Myometrial cell (primary cell): ENCODE measurements around the gene TEX54. TPM values are rescaled to one million over a fixed set of nuclear protein-coding genes. Genes with fewer than 3 reads are reported as not detected.

Experiments used
- total RNA-seq: library from RNA; depleted of rRNA; stranded (reverse); fragments of >200 nt; gene quantifications from 2 replicates; pipeline ENCODE4 v1.2.3, GENCODE V29; 2015

Gene TEX54
- total RNA-seq: not detected in 2 replicates

DNA sequence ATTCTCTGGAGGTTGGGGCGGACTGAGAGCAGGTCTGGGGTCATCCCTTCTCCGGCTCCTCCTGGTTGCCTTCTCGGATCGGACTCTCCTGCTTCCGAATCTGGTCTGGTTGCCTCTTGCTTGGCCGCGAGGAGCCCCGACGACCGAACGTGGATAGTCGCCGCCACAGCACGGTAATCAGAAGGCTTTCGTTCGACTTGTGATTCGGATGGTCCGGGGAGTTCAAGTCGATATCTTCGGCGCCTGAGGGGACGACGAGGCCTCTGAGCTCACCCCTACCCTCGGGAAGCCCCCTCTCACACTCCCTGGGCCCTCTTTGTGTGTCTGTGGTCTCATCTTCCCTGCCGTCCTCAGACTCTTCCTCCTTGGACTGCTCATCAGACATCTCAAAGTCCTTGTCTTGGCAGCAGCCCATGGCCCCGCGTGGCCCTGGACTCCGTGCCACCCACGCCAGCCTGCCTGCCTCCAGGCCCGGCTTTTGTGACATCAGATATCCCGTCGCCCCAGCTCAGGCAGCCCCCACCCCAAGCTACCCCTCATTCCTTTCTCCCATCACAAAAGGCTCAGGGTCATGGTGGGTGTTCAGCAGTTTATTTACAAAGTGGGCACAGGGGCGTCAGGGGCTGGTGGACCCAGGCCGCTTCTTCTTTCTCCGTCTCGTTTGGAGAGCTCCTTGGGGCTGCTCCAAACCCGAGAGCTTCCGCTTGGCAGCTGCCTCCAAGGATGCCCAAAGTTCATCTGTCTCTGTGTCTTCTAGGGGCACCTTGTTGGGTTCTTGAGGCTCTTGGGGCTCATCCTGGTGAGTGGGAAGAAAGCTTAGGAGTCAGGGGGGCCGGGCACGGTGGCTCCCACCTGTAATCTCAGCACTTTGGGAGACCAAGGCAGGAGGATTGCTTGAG, at the start of gene TEX54:
TEX54 (minus strand) TSS at position 506 of the 899 bp plus-strand sequence.

DNA sequence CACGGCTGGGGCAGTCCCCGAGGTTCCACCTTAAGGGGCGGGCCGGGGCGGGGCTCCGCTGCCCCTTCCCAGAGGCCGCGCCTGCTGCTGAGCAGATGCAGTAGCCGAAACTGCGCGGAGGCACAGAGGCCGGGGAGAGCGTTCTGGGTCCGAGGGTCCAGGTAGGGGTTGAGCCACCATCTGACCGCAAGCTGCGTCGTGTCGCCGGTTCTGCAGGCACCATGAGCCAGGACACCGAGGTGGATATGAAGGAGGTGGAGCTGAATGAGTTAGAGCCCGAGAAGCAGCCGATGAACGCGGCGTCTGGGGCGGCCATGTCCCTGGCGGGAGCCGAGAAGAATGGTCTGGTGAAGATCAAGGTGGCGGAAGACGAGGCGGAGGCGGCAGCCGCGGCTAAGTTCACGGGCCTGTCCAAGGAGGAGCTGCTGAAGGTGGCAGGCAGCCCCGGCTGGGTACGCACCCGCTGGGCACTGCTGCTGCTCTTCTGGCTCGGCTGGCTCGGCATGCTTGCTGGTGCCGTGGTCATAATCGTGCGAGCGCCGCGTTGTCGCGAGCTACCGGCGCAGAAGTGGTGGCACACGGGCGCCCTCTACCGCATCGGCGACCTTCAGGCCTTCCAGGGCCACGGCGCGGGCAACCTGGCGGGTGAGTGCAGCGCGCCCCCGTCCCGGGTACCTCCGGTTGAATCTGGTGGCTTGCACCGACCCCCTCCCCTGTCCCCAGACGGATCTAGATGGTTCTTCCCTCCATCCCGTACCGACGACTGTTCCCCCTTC, 48.4 kb upstream of the TEX54 start, which contains the start of gene SLC3A2:
SLC3A2 (plus strand) TSS at position 94 of the 776 bp plus-strand sequence; CDS start at position 222, 128 bp downstream.

DNA sequence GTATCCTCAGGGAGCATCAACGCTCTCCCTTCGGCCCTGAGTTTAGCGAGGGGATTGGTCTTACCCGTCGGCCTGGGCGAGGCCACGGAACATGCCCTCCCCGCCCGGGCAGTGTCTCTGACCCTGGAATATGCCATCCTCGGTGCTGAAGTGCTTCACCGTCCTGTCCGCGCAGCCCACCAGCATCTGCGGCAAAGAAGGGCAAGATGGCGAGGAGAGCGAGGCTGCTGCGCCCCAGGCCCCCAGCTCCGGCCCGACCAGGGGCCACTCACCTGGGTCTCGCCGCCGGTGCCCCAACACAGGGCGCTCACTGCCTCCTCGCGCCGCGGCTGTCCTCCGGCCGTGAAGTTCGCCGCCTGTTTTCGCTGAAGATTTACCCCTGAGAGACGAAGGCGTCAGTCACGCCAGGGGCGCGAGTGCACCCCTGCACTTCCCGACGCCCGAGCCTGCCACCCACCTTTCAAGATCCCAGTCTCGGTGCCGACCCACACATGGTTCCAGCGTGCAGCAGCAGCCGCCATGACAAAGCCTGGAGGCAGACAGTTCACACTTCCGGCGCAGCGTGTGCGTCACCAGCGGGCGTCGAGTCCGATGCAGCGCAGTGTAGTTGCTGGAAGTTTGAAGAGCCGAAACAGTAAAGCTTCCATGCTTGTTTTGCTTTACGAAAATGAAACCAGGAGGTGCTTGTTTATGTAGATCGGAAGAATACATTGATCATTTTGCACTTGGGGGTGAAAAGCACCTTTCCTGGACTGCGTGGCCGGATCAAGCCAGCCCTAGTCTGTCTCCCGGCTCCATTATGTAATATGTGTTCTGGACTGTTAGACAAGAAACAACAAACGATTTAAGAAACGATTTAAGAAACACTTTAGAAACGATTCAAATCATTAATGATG, 6.7 kb upstream of the TEX54 start, which contains the start of gene WDR74:
WDR74 (minus strand) TSS at position 541 of the 896 bp plus-strand sequence; CDS start at position 521, 20 bp downstream.

DNA sequence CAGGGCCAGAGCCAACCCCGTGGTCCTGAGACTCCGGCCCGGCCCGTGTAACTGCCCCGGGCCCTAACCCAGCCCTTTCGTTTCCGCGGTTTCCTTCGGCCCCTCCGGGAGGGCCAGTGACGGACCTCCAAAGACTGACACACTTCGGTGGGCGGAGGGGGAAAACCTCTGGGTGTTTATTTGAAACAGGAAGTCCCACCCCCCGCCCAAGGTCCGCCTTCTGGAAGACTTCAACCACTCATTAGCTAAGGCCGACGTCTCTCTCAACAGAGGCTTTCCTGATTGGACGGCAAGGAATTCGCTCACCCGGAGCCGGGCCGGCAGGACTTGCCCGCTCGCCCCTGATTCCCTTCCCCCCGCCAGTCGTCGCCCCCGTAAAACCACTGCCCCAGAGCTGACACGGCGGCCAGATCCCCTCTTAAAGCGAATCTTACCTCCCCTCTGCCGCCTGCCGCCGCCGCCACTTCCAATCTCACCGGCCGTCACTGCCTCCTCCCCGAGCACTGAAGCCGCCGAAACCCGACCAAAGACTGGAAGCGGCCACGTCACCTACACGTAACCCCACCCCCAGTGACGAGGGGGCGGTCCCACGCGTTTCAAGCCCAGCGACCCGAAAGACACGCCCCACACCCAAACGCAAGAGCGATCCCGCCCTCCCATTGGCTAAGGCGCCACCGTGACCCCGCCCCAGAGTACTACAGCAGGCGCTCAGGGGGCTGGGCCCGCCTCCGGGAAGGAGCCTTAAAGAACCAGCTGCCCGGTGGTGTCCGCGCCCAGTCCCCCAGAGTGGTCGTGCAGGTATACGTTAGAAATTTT, 913 bp downstream of the TEX54 start, which contains the start of gene STX5:
STX5 (minus strand) TSS at position 532 of the 816 bp plus-strand sequence. CDS start 808 bp downstream, outside the sequence.

DNA sequence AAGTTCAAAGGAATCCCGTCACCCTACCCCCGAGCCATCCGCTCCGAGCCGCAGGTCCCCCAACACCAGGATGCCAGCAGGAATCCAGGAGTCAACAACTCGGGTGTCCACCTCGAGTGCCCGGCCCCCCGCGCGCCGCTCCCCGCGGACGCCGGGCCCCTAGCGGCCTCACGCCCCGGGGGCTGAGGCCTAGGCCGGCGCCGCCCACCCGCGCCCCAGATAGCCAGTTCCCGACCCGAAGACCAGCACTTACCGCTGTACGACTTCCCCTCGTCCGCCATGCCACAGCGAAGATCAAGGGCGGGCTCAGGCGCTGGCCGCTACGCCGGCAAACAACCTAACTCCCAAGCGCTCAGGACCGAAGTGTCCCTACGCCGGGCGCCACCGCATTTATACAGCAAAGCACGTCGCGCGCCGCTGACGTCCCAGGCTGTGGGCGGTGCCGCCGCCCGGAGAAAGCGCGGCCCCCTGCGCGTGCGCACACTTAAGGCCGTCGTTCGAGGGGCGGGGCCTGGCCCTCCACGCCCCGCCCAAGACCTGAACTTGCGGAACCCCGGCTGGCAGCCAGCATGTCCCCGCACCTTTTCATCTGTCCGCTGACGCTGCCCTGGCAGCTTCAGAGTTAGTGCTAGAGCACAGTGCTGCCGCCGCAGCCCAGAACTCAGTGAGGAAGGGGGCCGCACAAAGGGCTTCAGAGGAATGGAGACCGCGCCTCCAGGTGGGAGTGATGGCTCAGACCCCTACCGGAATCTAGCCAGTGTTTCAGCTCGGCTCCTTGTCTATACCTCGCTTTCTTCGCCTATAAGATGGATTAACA, 27.4 kb downstream of the TEX54 start, which contains the start of gene NXF1:
NXF1 (minus strand) TSS at position 365 of the 817 bp plus-strand sequence; CDS start at position 281, 84 bp downstream.

DNA sequence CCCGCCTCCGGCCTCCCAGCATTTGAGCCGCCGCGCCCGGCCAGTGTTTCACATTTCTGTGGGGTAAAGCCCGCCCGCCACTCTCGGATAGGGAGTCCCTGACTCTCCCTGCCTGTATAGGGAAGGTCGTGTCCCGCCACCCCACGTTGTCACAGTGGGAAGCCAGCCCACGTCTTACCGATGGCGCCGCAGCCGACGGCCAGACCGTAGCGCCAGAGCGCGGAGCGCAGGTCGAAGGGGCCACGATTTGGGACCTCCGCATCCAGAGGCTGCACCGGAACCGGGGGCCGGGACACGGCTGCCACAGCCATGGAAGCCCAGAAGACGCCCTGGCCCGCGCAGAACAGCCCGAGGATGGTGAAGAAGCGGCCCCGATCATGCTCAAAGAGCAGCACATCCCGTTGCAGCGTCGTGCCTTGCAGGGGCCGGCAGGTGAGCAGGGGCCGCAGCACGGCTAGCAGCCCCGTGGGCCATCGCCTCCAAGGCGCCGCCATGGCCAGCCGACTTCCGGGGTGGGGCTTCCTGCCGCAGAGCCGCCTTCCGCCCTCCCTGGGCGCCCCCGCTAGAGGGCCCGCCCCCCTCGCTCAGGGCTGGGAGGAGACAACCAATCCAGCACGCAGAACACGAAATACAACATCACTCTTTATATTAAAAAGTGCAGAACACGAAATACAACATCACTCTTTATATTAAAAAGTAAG, 41.0 kb downstream of the TEX54 start, which contains the start of gene TMEM223:
TMEM223 (minus strand) TSS at position 506 of the 701 bp plus-strand sequence; CDS start at position 494, 12 bp downstream.

DNA sequence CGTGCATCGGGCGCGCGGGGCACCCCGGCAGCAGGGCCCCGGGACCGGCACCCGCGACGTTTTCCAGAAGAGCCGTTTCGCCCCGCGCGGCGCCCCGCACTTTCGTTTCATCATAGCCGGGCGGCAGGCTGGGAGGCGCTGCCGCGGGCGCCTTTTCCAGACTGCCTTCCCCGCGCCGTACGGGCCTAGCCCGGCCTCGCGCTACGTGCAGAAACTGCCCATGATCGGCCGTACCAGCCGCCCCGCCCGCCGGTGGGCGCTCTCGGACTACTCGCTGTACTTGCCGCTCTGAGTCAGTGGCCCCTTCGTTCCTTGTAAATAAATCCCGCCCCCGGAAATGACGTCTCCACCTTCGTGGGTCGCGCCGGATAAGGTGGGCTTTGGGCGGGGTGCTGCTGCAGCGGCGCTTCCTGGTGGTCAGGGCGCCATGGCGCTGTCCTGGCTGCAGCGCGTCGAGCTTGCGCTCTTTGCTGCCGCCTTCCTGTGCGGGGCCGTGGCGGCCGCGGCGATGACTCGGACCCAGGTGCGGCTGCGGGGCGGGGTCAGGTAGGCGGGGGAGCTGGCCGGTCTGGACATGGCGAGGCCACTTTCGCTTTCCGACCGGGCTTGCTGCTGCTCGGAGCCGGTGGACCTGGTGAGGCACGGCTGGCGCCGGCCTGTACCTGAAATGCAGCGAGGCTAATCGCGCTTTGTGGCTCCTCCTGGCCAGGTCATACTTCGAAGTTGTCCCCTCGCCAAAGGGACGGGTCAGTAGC, 45.5 kb downstream of the TEX54 start, which contains the start of gene TMEM179B:
TMEM179B (plus strand) TSS at position 398 of the 755 bp plus-strand sequence; CDS start at position 428, 30 bp downstream.

Other genes starting within 250 kb of the TEX54 start
- gene TUT1, start 241.3 kb downstream of the TEX54 start, total RNA-seq: 5.5 and 9.6 TPM in 2 replicates
- 81.7 and 109 TPM in 2 replicates for gene MTA2, start 231.0 kb downstream of the TEX54 start, total RNA-seq
- 17.0 and 22.9 TPM in 2 replicates for gene EML3, start 220.1 kb downstream of the TEX54 start, total RNA-seq
- gene ROM1, start 219.6 kb downstream of the TEX54 start, total RNA-seq: 2.8 and 14.1 TPM in 2 replicates
- gene B3GAT3, start 210.9 kb downstream of the TEX54 start, total RNA-seq: 48.4 and 56.2 TPM in 2 replicates
- 263 and 291 TPM in 2 replicates for gene GANAB, start 186.2 kb downstream of the TEX54 start, total RNA-seq
- gene INTS5, start 179.5 kb downstream of the TEX54 start, total RNA-seq: 20.6 and 26.2 TPM in 2 replicates
- 47.0 and 88.6 TPM in 2 replicates for gene C11orf98, start 167.6 kb downstream of the TEX54 start, total RNA-seq
- gene CSKMT, start 167.5 kb downstream of the TEX54 start, total RNA-seq: 2.9 and 20.2 TPM in 2 replicates
- 8.6 and 10.5 TPM in 2 replicates for gene UQCC3, start 161.2 kb downstream of the TEX54 start, total RNA-seq
- gene LBHD1, start 160.6 kb downstream of the TEX54 start, total RNA-seq: 6.9 and 11.0 TPM in 2 replicates
- 97.7 and 109 TPM in 2 replicates for gene UBXN1, start 153.8 kb downstream of the TEX54 start, total RNA-seq
- gene LRRN4CL, start 143.3 kb downstream of the TEX54 start, total RNA-seq: 5.8 and 6.6 TPM in 2 replicates
- 79.6 and 137 TPM in 2 replicates for gene BSCL2, start 125.4 kb downstream of the TEX54 start, total RNA-seq
- not detected in 2 replicates for gene GNG3, start 125.2 kb downstream of the TEX54 start, total RNA-seq
- 6.6 and 6.9 TPM in 2 replicates for gene HNRNPUL2, start 105.4 kb downstream of the TEX54 start, total RNA-seq
- 27.1 and 44.5 TPM in 2 replicates for gene TTC9C, start 104.4 kb downstream of the TEX54 start, total RNA-seq
- gene ZBTB3, start 78.7 kb downstream of the TEX54 start, total RNA-seq: 6.1 and 10.3 TPM in 2 replicates
- 96.1 and 114 TPM in 2 replicates for gene POLR2G, start 71.3 kb downstream of the TEX54 start, total RNA-seq
- 11.8 and 18.6 TPM in 2 replicates for gene TAF6L, start 61.4 kb downstream of the TEX54 start, total RNA-seq
- 73.7 and 93.1 TPM in 2 replicates for gene TMEM179B, start 45.4 kb downstream of the TEX54 start, total RNA-seq
- 40.9 and 43.8 TPM in 2 replicates for gene TMEM223, start 40.8 kb downstream of the TEX54 start, total RNA-seq
- gene NXF1, start 27.4 kb downstream of the TEX54 start, total RNA-seq: 26.2 and 30.5 TPM in 2 replicates
- gene STX5, start 790 bp downstream of the TEX54 start, total RNA-seq: 33.2 and 59.2 TPM in 2 replicates
- gene WDR74, start 6.7 kb upstream of the TEX54 start, total RNA-seq: 39.7 and 57.4 TPM in 2 replicates
- gene SLC3A2, start 48.1 kb upstream of the TEX54 start, total RNA-seq: 216 and 237 TPM in 2 replicates
- not detected in 2 replicates for gene CHRM1, start 88.5 kb upstream of the TEX54 start, total RNA-seq
- not detected in 2 replicates for gene SLC22A6, start 152.1 kb upstream of the TEX54 start, total RNA-seq
- not detected in 2 replicates for gene SLC22A8, start 183.0 kb upstream of the TEX54 start, total RNA-seq